Keratinocyte (primary cell): ENCODE data around the gene CYTH1. TPM values are rescaled to one million over a fixed set of nuclear protein-coding genes. Genes with fewer than 3 reads are reported as not detected.

Source experiments
- DNase-seq: peaks from one replicate; pipeline ENCODE4 v3.0.0-alpha.2; 2011; ENCODE audit warnings: low read depth, missing footprints, low spot score
- FAIRE-seq: peaks from 2 replicates; lab custom pipeline; 2011; peaks lifted over from hg19 to GRCh38; lab: Jason Lieb, UNC
- H2AFZ ChIP-seq: 2 replicates; pipeline ENCODE4 v1.6.0; 2012; ENCODE audit warnings: low read length, control low read depth, inconsistent platforms; ENCODE audit not compliant: control insufficient read depth
- H3K27ac ChIP-seq: 2 replicates; pipeline ENCODE4 v1.5.1; 2011; ENCODE audit warnings: low read length; ENCODE audit not compliant: control insufficient read depth, insufficient read depth
- H3K27me3 ChIP-seq: 3 replicates; pipeline ENCODE4 v1.6.0; 2011; ENCODE audit warnings: low read length; ENCODE audit not compliant: control insufficient read depth, insufficient read depth; ENCODE audit errors: extremely low read depth
- H3K36me3 ChIP-seq, 2 experiments: 2 replicates in 1 of 2; 3 replicates in 1 of 2; pipeline ENCODE4 v1.5.1; 2011; ENCODE audit warnings: low read length in 2 of 2, mild to moderate bottlenecking in 1 of 2; ENCODE audit not compliant: control insufficient read depth in 2 of 2, insufficient read depth in 2 of 2; ENCODE audit errors: extremely low read depth in 1 of 2
- H3K4me1 ChIP-seq: 3 replicates; pipeline ENCODE4 v1.5.1; 2011; ENCODE audit warnings: low read length; ENCODE audit not compliant: control insufficient read depth, insufficient read depth; ENCODE audit errors: extremely low read depth
- H3K4me2 ChIP-seq: 3 replicates; pipeline ENCODE4 v1.6.0; 2011; ENCODE audit warnings: low read depth, low read length; ENCODE audit not compliant: control insufficient read depth, insufficient read depth; ENCODE audit errors: extremely low read depth
- H3K4me3 ChIP-seq, 3 experiments: fragments of 200-600 bp in 1 of 3; sonication (generic) in 1 of 3; 2 replicates in 2 of 3; 3 replicates in 1 of 3; pipeline ENCODE4 v1.5.1; 2011 to 2016; ENCODE audit warnings: low read length in 3 of 3, mild to moderate bottlenecking in 3 of 3, control low read depth in 2 of 3, inconsistent platforms in 1 of 3, low read depth in 1 of 3, mixed read lengths in 1 of 3, mixed run types in 1 of 3, moderate library complexity in 1 of 3; ENCODE audit not compliant: control insufficient read depth in 2 of 3, insufficient read depth in 2 of 3; ENCODE audit errors: extremely low read depth in 1 of 3
- H3K79me2 ChIP-seq: 2 replicates; pipeline ENCODE4 v1.6.0; 2012; ENCODE audit warnings: low read length; ENCODE audit not compliant: control insufficient read depth, insufficient read depth
- H3K9ac ChIP-seq: 3 replicates; pipeline ENCODE4 v1.6.0; 2011; ENCODE audit warnings: low read length; ENCODE audit not compliant: control insufficient read depth, insufficient read depth; ENCODE audit errors: extremely low read depth
- H3K9me1 ChIP-seq: 3 replicates; pipeline ENCODE4 v1.6.0; 2011; ENCODE audit warnings: low read length; ENCODE audit not compliant: control insufficient read depth, insufficient read depth; ENCODE audit errors: extremely low read depth
- H3K9me3 ChIP-seq: 2 replicates; pipeline ENCODE4 v1.5.1; 2012; ENCODE audit warnings: low read depth, low read length; ENCODE audit not compliant: control insufficient read depth
- H4K20me1 ChIP-seq: 3 replicates; pipeline ENCODE4 v1.6.0; 2011; ENCODE audit warnings: low read length; ENCODE audit not compliant: control insufficient read depth, insufficient read depth; ENCODE audit errors: extremely low read depth
- CTCF ChIP-seq, 3 experiments: IDR thresholded peaks in 1 of 3; conservative IDR thresholded peaks in 1 of 3; optimal IDR thresholded peaks in 1 of 3; 2 replicates in 2 of 3; 3 replicates in 1 of 3; pipeline versions ENCODE3 to v1.5.1; 2011; ENCODE audit warnings: low read length in 3 of 3, mild to moderate bottlenecking in 3 of 3, moderate library complexity in 2 of 3, control low read depth in 1 of 3, inconsistent platforms in 1 of 3; ENCODE audit not compliant: insufficient read depth in 2 of 3; ENCODE audit errors: extremely low read depth in 1 of 3
- EZH2 ChIP-seq: IDR thresholded peaks from one replicate; pipeline ENCODE4 v1.6.1; 2012; ENCODE audit warnings: inconsistent platforms, mild to moderate bottlenecking, low read length, moderate library complexity
- dilution Hi-C: fragments of 300-500 bp; cut with MboI; formaldehyde crosslinking; loops from one replicate; pipeline ENCODE4 v1.7.0; 2020; ENCODE audit warnings: low sequenced_read_pairs; ENCODE audit not compliant: extremely low pct_ligation_motif_present
- polyA plus RNA-seq, 5 experiments: library from polyadenylated mRNA; depleted of rRNA in 3 of 5; stranded (reverse) in 3 of 5; stranded (forward) in 1 of 5; unstranded in 1 of 5; fragments of >200 nt; gene quantifications; 1 replicate in 1 of 5; 2 replicates in 3 of 5; 3 replicates in 1 of 5; pipeline versions ENCODE4 v1.2.1 to v1.2.3, GENCODE V29; 2011 to 2012; ENCODE audit warnings: missing spikeins in 2 of 5, low read depth in 1 of 5, low replicate concordance in 1 of 5

Gene CYTH1
- polyA plus RNA-seq, 1 donor (not counting 4 experiments of a cell fraction or from before 2014, with no cell fraction given) = 28.3 TPM

- dilution Hi-C loops = no loop called here
- H3K9ac ChIP-seq = no peak overlapping the region
- TF ChIP-seq EZH2 (no peak), CTCF (optimal IDR thresholded peaks at IDR 0.05 in 1 of 3, IDR thresholded peaks at IDR 0.05 in 1 of 3, conservative IDR thresholded peaks at IDR 0.05 in 1 of 3; ENCODE audit: extremely low read depth in 1 of 3, insufficient read depth in 2 of 3, low read length in 3 of 3) (no peak)
- H3K79me2 ChIP-seq = peaks cover 12% of the 10 kb centered on the region
- H3K36me3 ChIP-seq = peaks cover 0 to 2% of the 10 kb centered on the region in 2 experiments
- no peak overlapping the region for H3K27ac ChIP-seq
- H2AFZ ChIP-seq = no peak overlapping the region
- H4K20me1 ChIP-seq = no peaks in the 10 kb centered on the region
- no peaks in the 10 kb centered on the region for H3K27me3 ChIP-seq
- H3K4me2 ChIP-seq = no peak overlapping the region
- FAIRE-seq (no peak), DNase-seq (no peak)
- no peak overlapping the region for H3K4me3 ChIP-seq
- no peaks in the 10 kb centered on the region for H3K9me3 ChIP-seq
- H3K9me1 ChIP-seq = no peaks in the 10 kb centered on the region
- H3K4me1 ChIP-seq = peaks cover 11% of the 10 kb centered on the region
Observed at GRCh38 chr17:78785663-78786057, 3.6 kb upstream of the CYTH1 start.

- no peak overlapping the region for H3K4me2 ChIP-seq
- no peaks in the 10 kb centered on the region for H3K27me3 ChIP-seq
- no peaks in the 10 kb centered on the region for H3K9me3 ChIP-seq
- no peak overlapping the region for H3K4me3 ChIP-seq
- no peaks in the 10 kb centered on the region for H3K9me1 ChIP-seq
- H2AFZ ChIP-seq = no peak overlapping the region
- H3K36me3 ChIP-seq = peaks cover 0 to 2% of the 10 kb centered on the region in 2 experiments
- dilution Hi-C loops = no loop called here
- H3K27ac ChIP-seq = no peak overlapping the region
- no peak for DNase-seq
- H3K4me1 ChIP-seq = peaks cover 14% of the 10 kb centered on the region
- no peak for FAIRE-seq
- no peaks in the 10 kb centered on the region for H4K20me1 ChIP-seq
- H3K79me2 ChIP-seq = peaks cover 16% of the 10 kb centered on the region
- TF ChIP-seq CTCF (optimal IDR thresholded peaks at IDR 0.05 in 1 of 3, IDR thresholded peaks at IDR 0.05 in 1 of 3, conservative IDR thresholded peaks at IDR 0.05 in 1 of 3; ENCODE audit: extremely low read depth in 1 of 3, insufficient read depth in 2 of 3, low read length in 3 of 3) = no peak
- TF ChIP-seq EZH2 = no peak
- H3K9ac ChIP-seq = no peak overlapping the region
Observed at GRCh38 chr17:78785011-78785662, 3.1 kb upstream of the CYTH1 start.
